GM03348 (cell line): ENCODE results near the gene SDK2.

Experiments
- DNase-seq: peaks from one replicate; pipeline ENCODE4 v3.0.0; 2012; ENCODE audit warnings: low spot score

SDK2 gene

DNA sequence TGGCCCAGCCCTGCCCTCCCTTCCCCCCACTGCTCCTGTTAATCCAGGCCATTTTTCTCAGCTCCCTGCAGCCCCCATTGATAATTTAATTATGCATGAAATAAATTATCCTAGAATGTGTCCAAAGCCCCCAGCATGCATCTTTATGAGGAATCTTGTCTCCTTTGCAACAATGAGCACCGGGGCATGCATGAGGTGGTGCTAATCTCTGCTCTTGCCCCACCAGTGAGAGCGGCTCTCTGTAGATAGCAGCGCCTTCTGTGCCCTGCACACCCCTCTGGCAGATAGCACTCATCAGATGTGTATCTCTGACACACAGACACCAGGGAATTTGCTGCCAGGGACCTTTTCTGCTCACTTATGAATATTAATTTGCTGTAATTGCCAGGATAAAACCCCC, 192.2 kb downstream of the SDK2 start:
- DNase-seq = no peak

DNA sequence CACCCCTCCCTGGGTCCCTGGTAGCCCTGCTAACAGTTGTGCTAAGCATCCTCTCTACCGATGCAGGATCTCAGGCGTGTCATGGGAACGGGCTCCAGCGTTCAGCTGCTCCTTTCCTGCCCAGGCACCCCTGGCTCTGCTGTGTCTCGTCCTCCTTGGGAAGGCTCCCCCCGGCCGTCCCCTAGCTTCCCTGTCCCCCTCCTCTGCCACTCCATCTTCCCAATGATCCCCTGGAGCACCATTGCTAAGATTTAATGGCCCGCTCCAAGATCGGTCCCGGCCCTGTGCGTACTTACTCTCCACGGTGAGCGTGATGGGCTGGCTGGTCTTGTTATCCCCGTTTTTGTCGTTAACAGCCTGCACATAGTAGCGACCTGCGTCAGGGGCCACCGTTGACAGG, 196.9 kb downstream of the SDK2 start:
- DNase-seq = no peak

DNA sequence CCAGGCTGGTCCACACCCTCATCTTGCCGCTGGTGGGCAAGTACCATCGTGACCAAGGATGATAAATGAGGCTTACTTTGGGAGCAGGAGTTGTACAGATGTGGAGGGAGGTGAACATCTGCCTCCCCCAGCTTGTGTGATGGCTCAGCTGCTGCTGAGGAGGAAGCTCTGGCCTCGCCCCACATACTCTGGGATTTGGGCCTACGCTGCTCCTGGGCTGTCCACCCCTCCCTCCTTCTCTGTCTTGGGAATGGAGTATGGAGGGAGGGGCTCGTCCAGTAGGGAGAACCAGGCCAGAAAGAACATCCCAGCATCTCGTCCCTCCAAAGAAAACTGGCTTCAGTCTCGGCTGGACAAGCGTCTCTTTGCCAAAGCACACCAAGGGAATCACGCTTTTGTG, 197.6 kb downstream of the SDK2 start:
- no peak for DNase-seq

DNA sequence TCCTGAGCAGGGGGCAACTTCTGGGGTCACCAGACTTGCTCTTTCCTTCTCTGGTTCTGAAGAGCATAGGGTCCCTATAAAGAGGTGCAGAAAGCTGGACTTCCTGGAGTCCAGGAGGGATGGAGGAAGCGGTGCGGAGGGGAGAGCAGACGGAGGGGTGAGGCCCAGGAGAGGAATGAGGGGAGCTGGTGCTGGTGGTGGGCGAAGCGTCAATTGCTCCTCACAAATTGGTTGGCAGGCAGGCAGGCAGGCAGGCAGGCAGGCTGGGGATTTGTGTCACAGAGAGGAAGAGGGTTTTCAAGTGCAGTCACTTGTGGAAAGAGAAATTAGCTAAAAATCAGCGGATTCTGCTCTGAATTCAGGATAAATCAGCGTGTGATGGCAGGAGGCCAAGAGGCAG, 198.8 kb downstream of the SDK2 start:
- no peak for DNase-seq

DNA sequence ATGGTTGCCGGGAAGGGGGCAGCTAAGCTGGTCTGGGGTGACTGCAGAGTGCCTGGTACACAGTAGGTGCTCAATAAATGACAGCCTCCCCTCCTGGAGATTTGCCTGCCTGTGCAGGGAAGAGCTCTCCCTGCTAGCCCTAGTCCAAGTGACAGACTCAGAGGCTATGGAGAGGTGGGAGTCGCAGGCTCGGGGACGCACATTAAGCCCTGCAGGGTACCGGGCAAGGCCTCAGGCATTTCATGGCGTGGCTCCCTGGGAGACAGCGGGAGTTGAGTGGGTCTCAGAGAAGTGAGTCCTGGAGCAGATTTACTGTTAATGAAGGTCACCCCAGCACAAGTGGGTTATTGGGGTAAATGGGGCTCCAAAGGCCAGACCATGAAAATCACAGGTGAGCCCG, 200.2 kb downstream of the SDK2 start:
- DNase-seq = no peak

DNA sequence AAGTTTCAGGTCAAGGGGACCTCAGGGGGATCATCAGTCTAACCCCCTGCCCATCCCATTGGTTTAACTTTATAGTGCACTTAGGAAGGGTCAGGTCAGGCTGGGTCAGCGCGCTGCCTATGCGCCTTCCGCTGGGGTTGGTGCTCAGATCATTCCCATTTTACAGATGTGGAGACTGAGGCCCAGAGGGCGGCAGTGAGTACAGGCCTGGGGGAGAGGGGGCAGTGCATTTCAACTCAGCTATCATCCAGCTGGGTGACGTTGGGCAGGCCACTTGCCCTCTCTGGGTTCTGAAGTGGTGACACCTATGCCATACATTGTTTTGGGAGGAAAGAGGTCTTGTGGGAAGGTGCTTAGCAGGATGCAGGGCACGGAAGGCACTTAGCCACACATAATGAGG, 204.6 kb downstream of the SDK2 start:
- no peak for DNase-seq

DNA sequence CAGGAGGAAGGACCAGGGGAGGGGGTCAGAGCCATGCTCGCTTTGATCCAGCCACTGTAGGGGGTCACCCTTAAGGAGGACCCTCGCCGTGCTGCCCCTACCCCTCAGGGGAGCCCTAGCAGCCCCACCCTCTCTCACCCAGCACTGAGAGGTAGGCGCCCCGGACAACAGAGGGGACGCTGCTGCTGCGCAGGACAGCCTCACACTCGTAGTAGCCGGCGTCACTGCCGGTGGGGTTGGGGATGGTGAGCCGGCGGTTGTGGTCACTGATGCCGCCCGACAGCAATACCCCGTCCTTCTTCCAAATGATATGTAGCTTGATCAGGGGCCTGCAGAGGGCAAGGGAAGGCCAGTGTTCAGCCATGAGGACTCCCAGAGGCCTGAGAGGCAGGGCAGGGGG, 206.4 kb downstream of the SDK2 start:
- DNase-seq = no peak

DNA sequence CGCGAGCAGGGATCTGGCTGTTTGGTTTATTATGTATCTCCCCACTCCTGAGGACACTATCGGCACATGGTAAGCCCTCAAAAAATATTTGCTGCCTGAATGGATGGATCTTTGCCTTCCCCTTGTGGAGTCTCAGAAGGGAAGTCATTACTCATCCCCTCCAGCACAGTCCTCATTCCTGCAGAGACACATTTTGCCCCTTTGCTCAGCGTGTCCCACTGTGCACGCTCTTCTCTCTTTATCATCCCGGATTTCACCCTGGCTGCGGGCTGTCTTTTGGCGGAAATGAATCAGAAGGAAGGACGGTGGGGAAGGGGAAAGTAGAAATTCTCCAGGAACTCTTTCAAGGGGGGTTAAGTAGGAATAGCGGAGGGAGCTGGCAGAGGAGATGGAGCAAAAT, 207.3 kb downstream of the SDK2 start:
- DNase-seq = no peak

DNA sequence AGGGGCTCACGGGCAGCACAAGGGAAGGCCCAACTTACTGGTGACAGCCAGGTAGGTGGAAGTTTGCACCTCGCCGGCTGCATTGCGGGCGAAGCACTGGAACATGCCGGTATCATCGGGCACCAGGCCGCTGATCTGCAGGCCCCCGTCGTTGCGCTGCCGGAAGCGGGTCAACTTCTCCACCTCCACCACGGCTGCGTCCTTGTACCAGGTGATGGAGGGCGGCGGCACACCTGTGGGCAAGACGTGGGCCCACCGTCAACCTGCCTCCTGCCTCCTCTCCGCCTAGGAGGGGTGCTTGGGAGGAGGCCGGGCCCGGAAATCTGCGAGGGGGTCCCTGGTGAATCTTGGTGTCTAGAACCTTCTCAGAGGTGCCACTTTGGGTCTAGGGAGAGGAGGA, 208.8 kb downstream of the SDK2 start:
- no peak for DNase-seq

DNA sequence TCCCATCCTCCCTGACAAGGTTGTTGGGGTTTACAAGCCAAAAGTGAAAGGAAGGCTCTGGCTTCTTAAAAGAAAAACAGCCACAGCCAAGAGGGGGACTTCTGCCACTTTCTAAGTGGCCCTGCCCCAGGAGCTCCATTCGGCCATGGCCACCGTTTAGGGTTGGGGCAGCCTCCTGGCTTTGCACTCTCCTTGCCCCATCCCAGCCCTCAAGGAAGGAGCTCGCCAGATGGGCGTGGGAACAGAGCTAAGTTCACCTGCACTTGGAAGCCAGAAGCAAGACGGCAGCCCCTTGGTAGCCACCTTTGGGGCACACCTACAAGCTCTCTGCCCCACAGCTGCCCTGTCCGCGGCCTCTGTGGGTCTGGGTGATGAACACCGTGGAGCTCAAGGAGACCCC, 210.1 kb downstream of the SDK2 start:
- DNase-seq = no peak

DNA sequence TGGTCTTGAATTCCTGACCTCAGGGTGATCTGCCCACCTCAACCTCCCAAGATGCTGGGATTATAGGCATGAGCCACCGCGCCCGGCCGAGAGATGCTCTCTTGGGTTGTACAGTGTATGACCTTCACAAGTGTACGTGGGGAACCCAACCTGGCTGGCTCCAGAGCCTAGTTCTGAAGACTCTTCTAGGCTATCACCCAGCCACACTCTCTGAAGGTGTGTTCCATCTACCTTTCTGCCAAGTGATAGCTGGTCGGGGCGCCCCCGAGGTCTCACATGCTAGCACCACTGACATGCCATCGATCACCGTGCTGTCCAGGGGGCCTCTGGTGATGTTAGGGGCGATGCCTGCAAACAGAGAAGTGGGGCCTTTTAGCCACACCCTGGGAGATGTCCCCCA, 210.7 kb downstream of the SDK2 start:
- DNase-seq = no peak

DNA sequence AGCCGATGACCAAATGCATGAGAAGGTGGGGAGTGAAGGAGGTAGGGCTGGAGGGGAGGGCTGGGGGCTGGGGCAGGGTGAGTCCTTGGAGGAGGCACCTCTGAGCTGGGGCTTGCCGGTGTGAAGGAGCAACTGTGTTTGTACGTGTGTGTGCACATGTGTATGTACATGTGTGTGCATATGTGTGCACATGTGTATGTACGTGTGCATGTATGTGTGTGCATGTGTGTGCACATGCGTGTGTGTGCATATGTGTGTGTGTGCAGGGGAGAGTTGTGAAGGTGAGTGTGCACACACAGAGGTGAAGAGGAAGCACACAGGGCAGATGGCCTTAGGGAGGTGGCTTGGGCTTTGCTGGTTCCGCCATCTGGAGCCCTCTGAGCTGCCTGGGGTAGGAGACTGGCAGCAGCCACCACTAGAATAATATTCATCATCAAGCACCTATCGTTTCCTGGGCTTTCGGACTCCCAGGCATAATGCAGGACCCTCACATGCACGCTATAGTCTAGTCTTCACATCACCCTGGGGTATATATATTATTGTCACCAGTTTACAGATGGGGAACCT, 211.5 kb downstream of the SDK2 start:
- DNase-seq = no peak

DNA sequence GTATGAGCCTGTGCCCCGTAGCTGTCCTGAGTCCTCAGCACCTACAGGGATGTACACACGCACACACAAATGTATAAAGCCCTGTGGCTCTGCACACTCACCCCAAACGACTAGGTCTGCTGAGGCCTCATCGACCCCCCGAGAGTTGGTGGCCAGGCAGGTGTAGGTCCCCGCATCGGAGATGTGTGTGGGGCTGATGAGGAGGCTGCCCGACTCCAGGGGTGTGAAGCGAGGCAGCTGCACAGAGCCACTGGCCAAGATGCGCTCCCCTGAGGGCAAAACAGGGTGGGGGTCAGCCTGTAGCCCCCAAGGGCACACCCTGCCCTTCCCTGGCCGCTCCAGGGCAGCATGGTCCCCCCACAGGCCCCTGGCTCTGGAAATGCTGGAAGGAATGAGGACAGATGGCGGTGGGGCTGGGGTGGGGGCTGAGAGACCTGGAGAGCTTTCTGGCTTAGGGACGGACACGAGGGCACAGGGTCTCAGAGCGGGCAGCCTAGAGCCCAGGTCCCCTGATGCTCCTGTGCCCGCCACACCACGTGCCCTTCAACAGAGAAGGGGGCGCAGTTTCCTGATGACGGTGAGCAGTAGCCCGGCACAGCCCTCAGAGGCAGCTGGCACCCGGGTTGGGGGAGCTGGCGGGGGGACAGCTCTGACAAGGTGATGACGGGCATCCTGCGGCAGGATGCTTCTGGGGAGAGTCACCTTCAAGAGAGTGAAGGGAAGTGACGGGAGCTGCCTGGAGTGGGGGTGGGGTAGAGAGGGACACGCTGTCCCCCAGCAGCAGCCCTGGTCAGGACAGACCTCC, 212.6 kb downstream of the SDK2 start:
- DNase-seq = no peak

DNA sequence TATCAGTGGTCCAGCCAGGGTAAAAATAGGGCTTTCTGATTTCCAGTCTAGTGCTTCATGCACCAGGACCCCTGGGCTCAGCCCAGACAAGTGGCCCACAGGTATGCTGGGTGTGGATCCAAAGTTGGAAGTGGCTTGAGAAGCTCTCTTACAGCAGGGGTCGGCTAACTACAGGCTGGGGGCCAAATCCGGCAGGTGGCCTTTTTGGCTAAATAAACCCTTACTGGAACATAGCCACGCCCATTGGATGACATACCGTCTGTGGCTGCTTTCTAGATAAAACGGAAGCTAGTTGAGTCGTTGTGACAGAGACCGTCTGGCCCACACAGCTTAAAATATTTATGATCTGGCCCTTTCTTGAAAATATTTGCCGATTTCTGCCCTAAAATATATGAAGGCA, 213.4 kb downstream of the SDK2 start:
- no peak for DNase-seq

DNA sequence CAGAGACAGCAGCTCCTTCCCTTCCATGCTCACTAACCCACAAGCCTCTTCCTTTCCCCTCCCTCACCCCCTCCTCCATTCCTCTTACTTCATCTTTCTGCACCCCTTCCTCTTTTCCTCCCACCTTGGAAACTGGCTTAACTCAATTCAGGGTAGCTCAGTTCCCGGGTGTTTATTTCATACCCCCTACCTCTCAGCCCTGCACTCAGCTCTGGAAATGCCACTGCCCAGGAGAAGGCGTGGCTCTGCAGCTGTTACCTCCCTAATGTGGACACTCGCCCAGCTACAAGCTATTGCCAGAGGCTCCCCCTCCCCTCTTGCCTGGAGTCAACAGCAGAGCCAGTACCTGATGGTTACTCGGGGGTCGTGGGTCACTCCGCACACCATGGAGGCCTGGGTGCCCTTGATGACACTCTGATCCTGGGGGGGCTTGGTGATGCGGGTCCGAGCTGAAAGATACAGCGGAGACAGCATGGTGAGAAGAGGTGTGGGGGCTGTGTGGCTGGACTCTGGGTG, 214.0 kb downstream of the SDK2 start:
- DNase-seq = no peak

DNA sequence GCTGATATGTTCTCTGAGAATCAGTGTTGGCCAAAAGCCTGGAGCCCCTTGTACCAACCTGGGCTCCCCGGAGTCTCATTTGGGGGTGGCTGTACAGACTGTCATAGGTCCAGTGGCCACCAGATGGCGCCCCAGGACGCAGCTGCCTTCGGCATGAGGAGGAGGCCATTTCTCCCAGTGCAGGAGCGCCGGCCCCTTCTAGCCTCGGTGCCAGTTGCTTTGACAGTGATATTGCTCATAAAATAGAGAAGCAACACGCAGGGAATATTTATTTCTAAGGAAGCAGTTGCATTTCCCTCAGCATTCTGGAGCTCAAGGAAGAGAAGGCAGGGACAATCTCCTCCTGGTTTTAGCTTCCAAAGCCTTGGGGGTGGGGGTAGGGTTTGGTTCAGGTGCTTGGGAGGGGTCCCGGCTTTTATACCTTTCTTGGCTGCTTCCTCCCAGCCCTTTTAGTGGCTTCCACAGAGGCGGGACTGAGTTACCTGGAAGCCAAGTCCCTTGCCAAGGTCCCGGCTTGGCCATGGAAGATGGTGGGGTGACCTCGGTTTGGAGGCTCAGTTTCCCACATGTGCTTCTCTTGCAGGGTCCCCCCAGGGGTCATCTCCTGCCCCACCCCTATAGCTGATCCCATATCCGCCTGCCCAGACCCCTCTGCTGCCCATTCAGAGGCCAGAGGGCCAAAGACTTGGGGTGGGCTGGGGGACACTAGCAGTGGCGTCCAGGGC, 214.6 kb downstream of the SDK2 start:
- peak; percentile 95 for DNase-seq

DNA sequence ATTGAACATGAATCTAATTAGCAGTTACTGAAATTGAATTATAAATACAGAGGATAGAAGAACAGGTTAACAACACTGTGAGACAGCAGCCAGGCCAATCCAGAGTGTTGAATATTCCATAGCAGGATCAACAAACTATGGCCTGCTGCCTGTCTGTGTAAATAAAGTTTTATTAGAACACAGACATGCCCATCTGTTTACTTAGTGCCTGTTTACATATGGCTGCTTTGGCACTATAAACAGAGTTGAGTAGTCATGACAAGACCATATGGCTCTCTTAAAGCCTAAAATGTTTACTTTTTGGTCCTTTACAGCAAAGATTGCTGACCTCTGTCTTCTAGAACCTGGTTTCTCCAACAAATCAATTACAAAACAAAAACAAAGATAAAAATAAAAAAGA, 217.0 kb downstream of the SDK2 start:
- no peak for DNase-seq

DNA sequence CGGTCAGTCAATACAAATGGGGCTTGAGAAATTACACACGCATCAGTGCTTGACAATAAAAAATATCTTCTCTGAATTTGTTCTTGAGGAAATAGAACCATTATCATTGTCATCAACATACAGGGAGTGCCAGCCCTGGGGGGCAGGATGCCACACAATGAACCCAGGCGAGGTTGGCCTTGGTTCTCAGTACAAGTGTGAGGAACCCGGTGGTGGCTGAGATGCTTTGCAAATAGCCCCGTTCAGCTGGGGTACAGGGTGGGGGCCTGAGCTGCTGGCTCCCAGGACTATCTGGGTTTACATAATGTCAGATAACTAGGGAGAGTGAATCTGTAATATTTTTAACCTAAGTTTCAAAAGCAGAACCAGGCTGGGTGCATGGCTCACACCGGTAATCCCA, 219.7 kb downstream of the SDK2 start:
- no peak for DNase-seq

DNA sequence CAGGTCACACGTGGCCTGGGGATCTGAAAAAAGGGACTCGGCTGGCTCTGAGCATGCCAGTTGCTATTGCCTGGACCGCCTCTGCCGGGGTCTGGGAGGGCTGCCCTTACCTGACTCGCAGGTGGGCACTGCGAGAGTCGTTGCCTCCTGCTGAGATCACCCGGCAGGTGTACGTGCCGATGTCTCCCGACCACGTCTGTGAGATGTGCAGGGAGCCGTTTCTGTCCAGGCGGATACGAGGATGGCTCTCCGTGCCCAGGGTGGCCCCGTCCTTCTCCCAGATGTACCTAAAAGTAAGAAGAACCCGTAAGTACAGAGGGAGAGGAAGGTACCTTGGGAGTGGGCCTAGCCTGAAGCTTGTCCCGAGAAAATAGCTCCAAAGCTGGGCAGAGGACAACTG, 220.4 kb downstream of the SDK2 start:
- no peak for DNase-seq

DNA sequence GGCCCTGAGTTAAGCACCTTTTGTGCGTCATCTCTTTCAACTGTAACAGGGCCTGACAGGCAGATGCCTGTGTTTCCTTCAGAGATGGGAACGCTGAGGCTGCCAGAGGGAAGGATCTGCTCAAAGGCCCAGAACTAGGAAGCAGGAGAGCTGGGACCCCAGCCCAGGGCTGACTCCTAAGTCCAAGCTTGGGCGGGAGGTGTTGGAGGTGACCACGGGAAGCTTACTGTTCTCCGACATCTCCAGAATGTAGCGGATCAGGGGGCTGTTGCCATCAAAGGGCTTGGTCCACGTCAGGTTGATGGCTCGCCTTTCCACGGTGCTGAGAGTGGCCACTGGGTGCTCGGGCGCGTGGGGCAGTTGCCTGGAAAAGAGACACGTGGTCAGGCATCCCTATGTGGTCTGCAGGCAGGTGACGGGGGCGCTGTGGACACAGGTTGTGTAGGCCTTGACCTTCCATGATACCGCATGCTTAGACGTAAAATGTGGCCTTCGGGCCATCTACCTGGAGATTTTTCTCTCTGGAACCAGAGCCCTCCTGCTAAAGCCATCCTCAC, 221.0 kb downstream of the SDK2 start:
- no peak for DNase-seq

DNA sequence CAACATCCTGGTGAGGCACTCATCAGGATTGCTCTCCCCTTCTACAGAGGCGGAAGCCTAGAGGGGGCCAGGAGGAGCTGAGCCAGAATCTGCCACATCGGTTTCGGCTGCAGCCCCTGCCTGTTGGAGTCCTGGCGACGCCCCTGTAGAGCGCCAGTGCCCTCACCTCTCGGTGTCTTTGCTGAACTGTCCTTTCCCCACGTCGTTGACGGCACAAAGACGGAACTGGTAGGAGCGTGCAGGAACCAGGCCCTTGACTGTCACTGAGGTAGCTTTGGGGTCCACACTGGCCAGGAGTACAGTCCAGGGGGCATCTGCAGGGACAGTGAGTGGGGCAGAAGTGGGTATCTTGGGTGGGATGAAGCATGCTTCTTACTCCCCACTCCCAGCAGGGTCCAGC, 222.1 kb downstream of the SDK2 start:
- DNase-seq = no peak

DNA sequence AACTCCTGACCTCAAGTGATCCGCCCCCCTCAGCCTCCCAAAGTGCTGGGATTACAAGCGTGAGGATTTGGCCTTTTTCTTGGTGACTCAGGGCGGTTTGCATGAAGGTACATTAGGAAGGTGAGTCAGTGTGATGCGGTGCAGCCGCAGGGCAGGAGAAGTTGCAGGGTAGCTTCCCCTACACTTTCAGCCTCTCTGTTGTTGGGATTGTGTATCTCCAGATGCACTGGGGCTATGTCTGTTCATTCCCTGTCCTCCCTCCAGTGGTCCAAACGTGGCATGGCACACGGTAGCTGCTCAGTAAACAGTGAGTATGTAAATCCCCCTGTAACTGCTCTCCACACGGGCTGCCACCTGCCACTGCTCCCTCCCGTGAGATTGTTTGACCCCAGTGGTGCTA, 223.3 kb downstream of the SDK2 start:
- peak; percentile 31 for DNase-seq

DNA sequence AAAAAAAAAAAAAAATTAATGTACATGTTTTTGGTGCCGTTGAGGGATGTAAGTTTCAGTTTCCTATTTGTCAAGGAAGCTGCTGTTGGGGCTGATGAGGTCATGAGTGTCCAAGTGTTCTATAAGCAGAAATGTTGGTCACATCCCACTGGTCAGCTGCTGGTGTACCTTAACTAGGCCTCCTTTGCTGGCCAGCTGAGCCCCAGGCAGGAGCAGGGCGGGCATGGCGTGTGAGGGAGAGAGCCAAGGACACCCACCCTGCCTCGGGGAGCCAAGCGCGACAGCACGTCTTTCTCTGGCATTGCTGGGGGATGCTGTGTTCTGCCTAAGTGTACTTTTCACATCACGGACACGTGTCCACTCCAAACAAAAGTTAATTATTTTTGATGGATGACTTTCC, 224.4 kb downstream of the SDK2 start:
- no peak for DNase-seq
